NCI-H748 (cell line): ENCODE data around the gene NUBP1.

Experiments
- DNase-seq: peaks from one replicate; lab custom pipeline; 2025; ENCODE audit not compliant: unreplicated experiment; lab: John Stamatoyannopoulos, UW

The NUBP1 gene

DNA sequence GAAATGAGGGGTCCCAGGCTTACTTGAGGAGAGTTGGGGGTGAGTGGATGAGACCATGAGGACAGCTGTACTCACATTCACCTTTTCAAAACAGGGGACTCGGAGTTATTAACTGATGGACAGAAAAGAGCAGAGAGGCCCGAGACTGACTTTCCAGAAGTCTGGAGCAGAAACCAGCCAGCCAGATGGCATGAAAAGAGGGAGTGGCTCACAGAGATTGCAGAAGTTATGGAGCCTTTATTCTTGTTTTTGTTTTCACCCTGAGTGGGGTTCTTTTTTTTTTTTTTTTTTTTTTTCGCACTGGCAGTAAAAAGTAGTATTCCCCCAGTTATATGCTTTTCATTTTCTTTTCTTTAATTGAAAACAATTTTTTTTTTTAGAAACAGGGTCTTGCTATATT lies 56.1 kb downstream of the NUBP1 start:
- no peak for DNase-seq

DNA sequence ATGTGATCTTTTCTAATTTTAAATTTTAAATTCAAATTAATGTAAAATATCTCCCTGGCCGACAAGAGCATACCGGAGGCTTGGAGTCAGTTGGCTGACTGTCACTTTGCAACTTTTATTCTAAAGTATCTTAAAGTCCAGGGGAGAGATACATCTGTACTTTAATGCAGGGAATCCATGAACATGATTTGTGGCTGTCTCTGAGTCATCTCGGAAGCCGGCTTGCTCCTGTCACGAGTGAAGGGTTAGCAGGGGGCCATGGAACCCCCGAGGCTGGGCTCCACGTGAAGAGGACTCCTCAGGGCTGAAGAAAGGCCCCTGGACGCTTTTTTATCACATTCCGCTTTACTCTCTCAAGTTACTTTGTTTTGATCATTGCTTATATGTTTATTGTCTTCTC lies 61.7 kb downstream of the NUBP1 start:
- DNase-seq: no peak

DNA sequence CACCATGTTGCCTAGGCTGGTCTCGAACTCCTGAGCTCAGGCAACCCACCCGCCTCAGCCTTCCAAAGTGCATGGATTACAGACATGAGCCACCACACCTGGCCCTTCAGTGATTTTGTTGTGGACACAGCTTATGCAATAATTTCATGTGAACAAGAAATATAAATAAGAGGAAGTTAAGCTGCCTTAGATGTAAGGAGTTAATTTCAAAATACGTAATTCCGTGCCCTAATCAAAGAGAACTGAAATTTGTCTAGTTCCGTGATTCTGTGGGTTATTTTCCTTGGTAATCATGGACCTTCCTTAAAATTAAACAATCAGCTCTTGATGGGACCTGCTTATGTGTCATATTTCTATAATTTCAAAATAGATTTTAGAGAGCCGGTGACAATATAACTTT lies 63.1 kb downstream of the NUBP1 start:
- no peak for DNase-seq

DNA sequence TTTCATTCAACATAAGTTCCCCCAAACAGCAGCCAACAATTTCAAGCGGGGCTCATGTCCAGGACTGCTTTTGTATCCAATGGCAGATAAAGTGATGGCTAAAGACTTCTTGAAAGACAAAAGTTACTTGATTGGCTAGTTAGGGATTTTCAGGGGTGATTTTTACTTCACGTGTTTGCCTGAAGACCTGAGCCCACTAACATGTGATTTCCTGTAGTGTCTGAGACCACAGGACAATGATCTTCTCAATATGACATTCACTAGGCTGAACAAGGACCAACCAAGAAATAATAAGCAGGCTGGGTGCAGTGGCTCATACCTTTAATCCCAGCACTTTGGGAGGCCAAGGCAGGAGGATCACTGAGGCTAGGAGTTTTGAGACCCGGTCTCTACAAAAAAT lies 64.6 kb downstream of the NUBP1 start:
- no peak for DNase-seq

DNA sequence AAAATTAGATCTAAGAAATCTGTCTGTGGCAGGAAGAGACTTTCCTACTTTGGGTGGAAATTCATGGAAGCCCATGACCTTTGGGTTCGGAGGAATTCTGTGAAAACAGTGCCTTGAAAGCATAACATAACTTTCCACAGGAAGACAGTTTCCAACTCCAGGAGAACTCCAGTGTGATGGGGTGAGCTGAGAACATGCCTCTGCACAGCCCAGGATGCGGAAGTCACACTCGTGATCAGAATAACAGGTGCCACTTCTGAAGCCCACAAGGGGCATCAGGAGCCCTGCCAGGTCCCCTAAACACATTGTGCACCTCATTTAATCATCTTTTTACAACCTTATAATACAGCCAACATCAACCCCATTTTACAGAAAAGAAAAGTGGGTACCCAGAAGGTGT lies 65.2 kb downstream of the NUBP1 start:
- DNase-seq: no peak

DNA sequence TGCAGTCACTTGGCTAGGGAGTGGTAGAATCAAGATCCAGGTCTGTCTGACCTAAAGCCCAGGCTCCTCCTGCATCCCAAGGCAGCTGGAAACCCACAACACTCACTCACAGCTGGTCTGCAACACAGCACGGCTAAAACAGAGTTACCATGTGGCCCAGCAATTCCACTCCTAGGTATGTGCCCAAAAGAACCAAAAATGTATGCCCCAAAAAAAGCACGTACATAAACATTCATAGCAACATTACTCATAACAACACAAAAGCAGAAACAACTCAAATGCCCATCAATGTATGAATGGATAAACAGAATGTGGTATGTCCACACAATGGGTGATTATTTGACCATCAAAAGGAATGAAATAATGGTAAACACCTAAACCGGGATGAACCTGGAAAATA lies 66.1 kb downstream of the NUBP1 start:
- no peak for DNase-seq

GRCh38 chr16:10812312-10813098 lies 68.9 kb downstream of the NUBP1 start:
- no peak for DNase-seq

- DNase-seq: no peak
These were observed 69.4 kb downstream of the NUBP1 start for GRCh38 chr16:10813099-10813455.

DNA sequence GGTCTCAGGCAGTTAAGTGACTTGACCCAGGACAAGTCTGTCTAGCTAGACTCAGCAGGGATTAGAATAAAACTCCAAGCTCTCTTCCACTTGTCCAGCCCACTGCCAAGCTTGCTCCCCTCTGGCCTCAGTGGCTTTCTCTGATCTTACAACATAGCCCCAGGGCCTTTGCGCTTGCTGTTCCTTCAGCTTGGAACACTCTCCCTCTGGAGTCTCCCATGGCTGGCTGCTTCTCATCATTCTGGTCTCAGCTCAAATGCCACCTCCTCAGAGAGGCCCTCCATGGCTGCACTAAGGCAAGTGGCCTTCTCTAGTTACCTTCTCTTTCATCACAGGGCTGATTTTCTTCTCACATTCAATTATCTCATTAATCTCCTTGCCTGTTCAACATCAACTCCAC lies 73.9 kb downstream of the NUBP1 start:
- DNase-seq: no peak

- DNase-seq: no peak
These were observed 74.6 kb downstream of the NUBP1 start, which contains the start of gene TVP23A for GRCh38 chr16:10817963-10818941. TSS of gene TVP23A (minus strand) at chr16:10818794. CDS start at chr16:10818493, 301 bp downstream.
